ENCODE data around the gene HMCN2.

HMCN2 gene

GRCh38 chr9:130477564-130477963 lies 212.0 kb downstream of the HMCN2 start:
- no peak for TF ChIP-seq CTCF (IDR thresholded peaks at IDR 0.05; ENCODE audit: low read depth, low read length, missing control alignments)
- no peak overlapping the region for H3K4me3 ChIP-seq (ENCODE audit: low read depth, low read length)
- DNase-seq (ENCODE audit: low read depth): no peak

GRCh38 chr9:130478152-130478551 lies 212.6 kb downstream of the HMCN2 start:
- no peak for TF ChIP-seq CTCF (IDR thresholded peaks at IDR 0.05; ENCODE audit: low read depth, low read length, missing control alignments)
- no peak overlapping the region for H3K4me3 ChIP-seq (ENCODE audit: low read depth, low read length)
- no peak for DNase-seq (ENCODE audit: low read depth)

GRCh38 chr9:130478736-130479575 lies 213.4 kb downstream of the HMCN2 start:
- TF ChIP-seq CTCF (IDR thresholded peaks at IDR 0.05; ENCODE audit: low read depth, low read length, missing control alignments): no peak
- DNase-seq (ENCODE audit: low read depth): no peak
- H3K4me3 ChIP-seq (ENCODE audit: low read depth, low read length): no peak overlapping the region

GRCh38 chr9:130479587-130479986 lies 214.0 kb downstream of the HMCN2 start:
- no peak for TF ChIP-seq CTCF (IDR thresholded peaks at IDR 0.05; ENCODE audit: low read depth, low read length, missing control alignments)
- H3K4me3 ChIP-seq (ENCODE audit: low read depth, low read length): no peak overlapping the region
- DNase-seq (ENCODE audit: low read depth): no peak

GRCh38 chr9:130480673-130481072 lies 215.1 kb downstream of the HMCN2 start:
- no peak for DNase-seq (ENCODE audit: low read depth)
- no peak for TF ChIP-seq CTCF (IDR thresholded peaks at IDR 0.05; ENCODE audit: low read depth, low read length, missing control alignments)
- no peak overlapping the region for H3K4me3 ChIP-seq (ENCODE audit: low read depth, low read length)

- no peak for DNase-seq (ENCODE audit: low read depth)
- no peak for TF ChIP-seq CTCF (IDR thresholded peaks at IDR 0.05; ENCODE audit: low read depth, low read length, missing control alignments)
- H3K4me3 ChIP-seq (ENCODE audit: low read depth, low read length): no peak overlapping the region
Measured at GRCh38 chr9:130482463-130482862, 216.9 kb downstream of the HMCN2 start.
